HepG2 (cell line): Measurements from ENCODE around the gene GPS1. TPM values are rescaled to one million over a fixed set of nuclear protein-coding genes. Genes with fewer than 3 reads are reported as not detected.

Experiments
- ARID2 ChIP-seq: sonication (generic); formaldehyde crosslinking; IDR thresholded peaks from 2 replicates; pipeline ENCODE4 v1.8.1; 2022; ENCODE audit warnings: mild to moderate bottlenecking, missing genetic modification reagents, borderline replicate concordance
- ATF3 ChIP-seq: sonication (generic); formaldehyde crosslinking; IDR thresholded peaks from 2 replicates; pipeline ENCODE4 v1.4.0; 2020; ENCODE audit warnings: missing genetic modification reagents
- CBX2 ChIP-seq, 2 experiments: fragments of 200-600 bp in 1 of 2; sonication (generic); formaldehyde crosslinking in 1 of 2; IDR thresholded peaks; 2 replicates each; pipeline versions ENCODE4 v1.7.0 to v1.8.1; 2018 to 2022; ENCODE audit warnings: low read depth in 2 of 2, low read length in 1 of 2, mild to moderate bottlenecking in 1 of 2, missing genetic modification reagents in 1 of 2
- DMAP1 ChIP-seq: IDR thresholded peaks from 2 replicates; pipeline ENCODE4 v1.6.1; 2016
- JARID2 ChIP-seq: sonication (generic); formaldehyde crosslinking; IDR thresholded peaks from 2 replicates; pipeline ENCODE4 v1.8.1; 2023; ENCODE audit warnings: missing genetic modification reagents, inconsistent platforms; ENCODE audit not compliant: insufficient replicate concordance
- PATZ1 ChIP-seq: sonication (generic); formaldehyde crosslinking; IDR thresholded peaks from 2 replicates; pipeline ENCODE4 v1.4.0; 2020; ENCODE audit warnings: missing genetic modification reagents
- PLSCR1 ChIP-seq: sonication (generic); formaldehyde crosslinking; IDR thresholded peaks from 2 replicates; pipeline ENCODE4 v1.5.0; 2020; ENCODE audit warnings: missing genetic modification reagents, mild to moderate bottlenecking, borderline replicate concordance
- POLR2A ChIP-seq, 2 experiments: IDR thresholded peaks; 2 replicates each; pipeline ENCODE4 v1.6.1; 2011; ENCODE audit warnings: low read depth in 2 of 2, low read length in 2 of 2, mild to moderate bottlenecking in 1 of 2, moderate library complexity in 1 of 2; ENCODE audit not compliant: insufficient read depth in 1 of 2
- RFX5 ChIP-seq: IDR thresholded peaks from 2 replicates; pipeline ENCODE4 v1.6.1; 2011; ENCODE audit warnings: low read depth, low read length, improper control_type of control experiment
- U2AF1 ChIP-seq: fragments of 200-400 bp; formaldehyde crosslinking; optimal IDR thresholded peaks from 2 replicates; pipeline ENCODE3; 2017; ENCODE audit warnings: mild to moderate bottlenecking, low read depth, low read length
- ZNF205 ChIP-seq: IDR thresholded peaks from 2 replicates; pipeline ENCODE4 v1.6.1; 2018; ENCODE audit warnings: missing biosample characterization, missing genetic modification reagents
- ZNF644 ChIP-seq: IDR thresholded peaks from 2 replicates; pipeline ENCODE4 v1.6.1; 2016; ENCODE audit warnings: low read depth
- ZNF713 ChIP-seq: sonication (generic); formaldehyde crosslinking; IDR thresholded peaks from 2 replicates; pipeline ENCODE4 v1.4.0; 2020; ENCODE audit warnings: mild to moderate bottlenecking, missing genetic modification reagents
- ZNF800 ChIP-seq: sonication (generic); formaldehyde crosslinking; IDR thresholded peaks from 2 replicates; pipeline ENCODE4 v1.4.0; 2020; ENCODE audit warnings: missing genetic modification reagents
- polyA plus RNA-seq, 8 experiments: library from polyadenylated mRNA; depleted of rRNA in 3 of 8; stranded (reverse) in 7 of 8; unstranded in 1 of 8; fragments of >200 nt; fragmentation: Illumina TruSeq in 4 of 8; extraction: Trizol in 4 of 8; gene quantifications; 2 replicates each; pipeline versions ENCODE4 v1.2.1 to v1.2.3, GENCODE V29; 2011 to 2016; ENCODE audit warnings: low read depth in 4 of 8, missing spikeins in 1 of 8, mixed read lengths in 1 of 8; ENCODE audit not compliant: insufficient read depth in 1 of 8
- total RNA-seq, 5 experiments: library from RNA; depleted of rRNA; stranded (reverse); fragments of >200 nt; fragmentation: Illumina TruSeq; extraction: Trizol; gene quantifications; 2 replicates each; pipeline ENCODE4 v1.2.3, GENCODE V29; 2016; ENCODE audit warnings: low read depth in 1 of 5

The GPS1 gene
- total and polyA plus RNA-seq, 2 of the 13 experiments (the other 11 are each of a cell fraction or from before 2014, with no cell fraction given) = 124 to 128 TPM

GRCh38 chr17:82076018-82076784, 24.5 kb downstream of the GPS1 start (continued):
- TF ChIP-seq POLR2A (IDR thresholded peaks at IDR 0.05; ENCODE audit: insufficient read depth in 1 of 2, low read depth in 2 of 2, low read length in 2 of 2) = peak; percentile 38 to 83; a peak in 3 of 4 replicates
- no peak for TF ChIP-seq ATF3 (CRISPR knock-in tag)
- no peak for TF ChIP-seq JARID2
- no peak for TF ChIP-seq ZNF205 (CRISPR knock-in tag)
- no peak for TF ChIP-seq ZNF800 (CRISPR knock-in tag)
- no peak for TF ChIP-seq CBX2 (IDR thresholded peaks at IDR 0.05; ENCODE audit: low read depth, low read length)
- TF ChIP-seq CBX2 (CRISPR knock-in tag; IDR thresholded peaks at IDR 0.05; ENCODE audit: low read depth) = no peak
- TF ChIP-seq U2AF1 = no peak
- no peak for TF ChIP-seq ARID2 (CRISPR knock-in tag)
- no peak for TF ChIP-seq PLSCR1 (CRISPR knock-in tag)
- no peak for TF ChIP-seq DMAP1
- no peak for TF ChIP-seq PATZ1 (CRISPR knock-in tag)
- TF ChIP-seq RFX5 = no peak
- no peak for TF ChIP-seq ZNF644
- no peak for TF ChIP-seq ZNF713 (CRISPR knock-in tag)
